Measurements from ENCODE around the gene RCCD1.

Gene RCCD1

GRCh38 chr15:90994417-90995311 is 40.0 kb downstream of the RCCD1 start, which contains the start of gene PRC1:
Gene PRC1 (minus strand): TSS chr15:90994535. CDS start chr15:90994417, 118 bp downstream.
- Histone ChIP-seq H3K4me3 (ENCODE audit: low read depth, low read length) (peak within 1 kb of the TSS; percentile 73), H3K36me3 (ENCODE audit: control insufficient read depth, insufficient read depth, low read length) (peaks cover 23% of the 10 kb centered on the region), H3K9ac (ENCODE audit: low read length) (peak within 1 kb of the TSS; percentile 97), H3K4me1 (ENCODE audit: control insufficient read depth, insufficient read depth, low read length) (peaks cover 8% of the 10 kb centered on the region; the same call in 1 of the 2 replicates), H3K27me3 (ENCODE audit: control insufficient read depth, insufficient read depth, low read length) (no peaks in the 10 kb centered on the region), H3K9me3 (ENCODE audit: control insufficient read depth, insufficient read depth, low read depth, low read length) (no peaks in the 10 kb centered on the region), H3K27ac (ENCODE audit: low read depth, low read length) (peak within 1 kb of the TSS; percentile 86)

GRCh38 chr15:90998737-90999136 is 44.1 kb downstream of the RCCD1 start:
- H3K27me3 ChIP-seq (ENCODE audit: control insufficient read depth, insufficient read depth, low read length): no peaks in the 10 kb centered on the region
- H3K9ac ChIP-seq (ENCODE audit: low read length): no peak overlapping the region
- peaks cover 57% of the 10 kb centered on the region for H3K36me3 ChIP-seq (ENCODE audit: control insufficient read depth, insufficient read depth, low read length)
- no peak overlapping the region for H3K4me3 ChIP-seq (ENCODE audit: low read depth, low read length)
- H3K4me1 ChIP-seq (ENCODE audit: control insufficient read depth, insufficient read depth, low read length): no peaks in the 10 kb centered on the region
- H3K9me3 ChIP-seq (ENCODE audit: control insufficient read depth, insufficient read depth, low read depth, low read length): no peaks in the 10 kb centered on the region
- no peak overlapping the region for H3K27ac ChIP-seq (ENCODE audit: low read depth, low read length)

- Histone ChIP-seq H3K4me3 (ENCODE audit: low read depth, low read length) (no peak overlapping the region), H3K9me3 (ENCODE audit: control insufficient read depth, insufficient read depth, low read depth, low read length) (no peaks in the 10 kb centered on the region), H3K27me3 (ENCODE audit: control insufficient read depth, insufficient read depth, low read length) (no peaks in the 10 kb centered on the region), H3K9ac (ENCODE audit: low read length) (no peak overlapping the region), H3K36me3 (ENCODE audit: control insufficient read depth, insufficient read depth, low read length) (peaks cover 80% of the 10 kb centered on the region), H3K27ac (ENCODE audit: low read depth, low read length) (no peak overlapping the region), H3K4me1 (ENCODE audit: control insufficient read depth, insufficient read depth, low read length) (no peaks in the 10 kb centered on the region)
Measured at GRCh38 chr15:91001209-91001608, 46.5 kb downstream of the RCCD1 start.

GRCh38 chr15:91007266-91007665 is 52.6 kb downstream of the RCCD1 start:
- Histone ChIP-seq H3K36me3 (ENCODE audit: control insufficient read depth, insufficient read depth, low read length) (peaks cover 81% of the 10 kb centered on the region), H3K9me3 (ENCODE audit: control insufficient read depth, insufficient read depth, low read depth, low read length) (no peaks in the 10 kb centered on the region)

More at GRCh38 chr15:91007266-91007665, 52.6 kb downstream of the RCCD1 start:
- H3K27me3 ChIP-seq (ENCODE audit: control insufficient read depth, insufficient read depth, low read length): no peaks in the 10 kb centered on the region
- H3K4me1 ChIP-seq (ENCODE audit: control insufficient read depth, insufficient read depth, low read length): no peaks in the 10 kb centered on the region
- H3K4me3 ChIP-seq (ENCODE audit: low read depth, low read length): no peak overlapping the region
- no peak overlapping the region for H3K27ac ChIP-seq (ENCODE audit: low read depth, low read length)
- H3K9ac ChIP-seq (ENCODE audit: low read length): no peak overlapping the region
